Measurements from ENCODE around the gene ARIH1. TPM values are rescaled to one million over a fixed set of nuclear protein-coding genes. Genes with fewer than 3 reads are reported as not detected.

The ARIH1 gene
- total and polyA plus RNA-seq, 2 of the 8 experiments (the other 6 are each of a cell fraction or from before 2014, with no cell fraction given) = 32.7 to 179 TPM

DNA sequence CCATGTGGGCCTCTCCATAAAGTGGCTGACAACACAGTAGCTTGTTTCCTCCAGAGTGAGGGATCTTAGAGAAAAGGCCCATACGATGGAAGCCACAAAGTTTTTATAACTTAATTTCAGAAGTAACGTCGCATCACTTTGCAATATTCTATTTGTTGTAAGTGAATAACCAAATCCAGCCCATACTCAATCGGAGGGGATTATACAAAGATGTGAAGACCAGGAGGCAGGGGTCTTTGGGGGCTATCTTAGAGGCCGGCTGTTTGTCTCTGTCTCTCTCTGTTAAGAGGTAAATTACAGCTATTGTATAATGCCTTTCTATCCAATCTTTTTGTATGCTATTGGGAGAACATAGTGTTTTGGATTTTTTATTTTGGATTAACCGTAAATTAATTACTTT lies 9.1 kb downstream of the ARIH1 start (continued):
- TF ChIP-seq JUND (IDR thresholded peaks at IDR 0.05; ENCODE audit: low read length) = no peak
- no peak for TF ChIP-seq SUZ12 (IDR thresholded peaks at IDR 0.05; ENCODE audit: low read length)
- no peak for TF ChIP-seq SP4 (IDR thresholded peaks at IDR 0.05; ENCODE audit: low read length)
